GM12878 (cell line): ENCODE measurements around the gene COL20A1. TPM values are rescaled to one million over a fixed set of nuclear protein-coding genes. Genes with fewer than 3 reads are reported as not detected.

ENCODE experiments used
- ATAC-seq: fragments of 200-7000 bp; cut with Tn5 transposase; 3 replicates; pipeline ENCODE4 v1.9.1; 2020; ENCODE audit warnings: mild to moderate bottlenecking, moderate library complexity
- BruUV-seq: library from RNA; stranded (reverse); fragments of 400-500 nt; replicated peaks from 2 replicates; lab custom pipeline; 2021; lab: Mats Ljungman, UMichigan
- CTCF ChIA-PET: fragments of 300-600 bp; sonication (Branson Sonifier 250); formaldehyde crosslinking; extraction: SDS; loops from one replicate; lab custom pipeline; 2021; ENCODE audit warnings: inconsistent platforms; lab: Yijun Ruan, JAX
- POLR2A ChIA-PET: fragments of 350-600 bp; formaldehyde crosslinking; extraction: SDS; loops from one replicate; lab custom pipeline; 2021; ENCODE audit warnings: inconsistent platforms; lab: Charles Lee
- RAD21 ChIA-PET: fragments of 300-600 bp; sonication (Branson Sonifier 250); formaldehyde crosslinking; loops from one replicate; lab custom pipeline; 2023; ENCODE audit warnings: antibody characterized with exemption; ENCODE audit not compliant: unreplicated experiment; lab: Charles Lee
- SMC1A ChIA-PET: fragments of 300-600 bp; sonication (Branson Sonifier 250); formaldehyde crosslinking; loops from one replicate; lab custom pipeline; 2023; ENCODE audit not compliant: unreplicated experiment, uncharacterized antibody; lab: Charles Lee
- DNase-seq: peaks from one replicate; pipeline ENCODE4 v3.0.0-alpha.2; 2011; ENCODE audit warnings: low read depth, low spot score
- FAIRE-seq: peaks from 3 replicates; lab custom pipeline; 2011; peaks lifted over from hg19 to GRCh38; lab: Jason Lieb, UNC
- H2AFZ ChIP-seq: 2 replicates; pipeline ENCODE4 v1.6.0; 2011; ENCODE audit warnings: low read depth, low read length, control low read depth; ENCODE audit not compliant: control insufficient read depth
- H3K27ac ChIP-seq: 2 replicates; pipeline ENCODE4 v1.5.1; 2011; ENCODE audit warnings: control low read depth; ENCODE audit not compliant: control insufficient read depth, insufficient read depth
- H3K27me3 ChIP-seq, 2 experiments: replicated peaks in 1 of 2; 2 replicates each; pipeline versions ENCODE4 v1.6.0 to v1.6.1; 2011; ENCODE audit warnings: low read length in 1 of 2; ENCODE audit not compliant: control insufficient read depth in 2 of 2, insufficient read depth in 2 of 2
- H3K36me3 ChIP-seq, 2 experiments: 2 replicates each; pipeline ENCODE4 v1.5.1; 2011; ENCODE audit warnings: low read length in 1 of 2; ENCODE audit not compliant: control insufficient read depth in 2 of 2, insufficient read depth in 2 of 2
- H3K4me1 ChIP-seq: 2 replicates; pipeline ENCODE4 v1.6.1; 2011; ENCODE audit warnings: mild to moderate bottlenecking, low read length, moderate library complexity, mixed read lengths; ENCODE audit not compliant: control insufficient read depth, insufficient read depth
- H3K4me2 ChIP-seq: 2 replicates; pipeline ENCODE4 v1.6.0; 2011; ENCODE audit warnings: control low read depth; ENCODE audit not compliant: control insufficient read depth, insufficient read depth
- H3K4me3 ChIP-seq: fragments of 200-600 bp; sonication (generic); 2 replicates; pipeline ENCODE4 v1.5.1; 2016
- H3K79me2 ChIP-seq: 2 replicates; pipeline ENCODE4 v1.6.0; 2011; ENCODE audit warnings: low read length; ENCODE audit not compliant: control insufficient read depth, insufficient read depth
- H3K9ac ChIP-seq: 2 replicates; pipeline ENCODE4 v1.8.0; 2011; ENCODE audit warnings: low read length, control low read depth, mixed read lengths; ENCODE audit not compliant: control insufficient read depth, insufficient read depth
- H3K9me3 ChIP-seq: replicated peaks from 3 replicates; pipeline ENCODE4 v1.5.1; 2011; ENCODE audit warnings: mild to moderate bottlenecking, low read length; ENCODE audit not compliant: control insufficient read depth, insufficient read depth
- H4K20me1 ChIP-seq: 2 replicates; pipeline ENCODE4 v1.6.0; 2011; ENCODE audit not compliant: control insufficient read depth, insufficient read depth
- ESRRA ChIP-seq: IDR thresholded peaks from 2 replicates; pipeline ENCODE4 v1.6.1; 2012; ENCODE audit warnings: mild to moderate bottlenecking, low read length, improper control_type of control experiment
- KAT2A ChIP-seq: conservative IDR thresholded peaks from 2 replicates; pipeline ENCODE4 v1.6.1; 2011; ENCODE audit warnings: low read depth, low read length; ENCODE audit not compliant: control insufficient read depth
- KLF5 ChIP-seq: fragments of 450-650 bp; IDR thresholded peaks from 2 replicates; pipeline ENCODE4 v1.6.1; 2014; ENCODE audit warnings: mild to moderate bottlenecking; ENCODE audit not compliant: partially characterized antibody
- NFYA ChIP-seq: IDR thresholded peaks from 2 replicates; pipeline ENCODE4 v1.6.1; 2011; ENCODE audit warnings: low read depth, mild to moderate bottlenecking, low read length, improper control_type of control experiment, borderline replicate concordance
- PBX3 ChIP-seq: IDR thresholded peaks from 2 replicates; pipeline ENCODE4 v1.6.1; 2011; ENCODE audit warnings: mild to moderate bottlenecking, low read depth, low read length, moderate library complexity; ENCODE audit not compliant: insufficient replicate concordance
- RAD21 ChIP-seq: IDR thresholded peaks from 2 replicates; pipeline ENCODE4 v1.6.1; 2011; ENCODE audit warnings: mild to moderate bottlenecking, low read depth, low read length, moderate library complexity; ENCODE audit not compliant: insufficient read depth
- WGBS: methylation state at CpG from one replicate; pipeline ENCODE4 v1.1.6; 2016; ENCODE audit warnings: low lambda C conversion rate; ENCODE audit not compliant: insufficient replicate concordance, insufficient coverage; ENCODE audit errors: missing lambda C conversion rate; 5-methylcytosine and 5-hydroxymethylcytosine counted together
- in situ Hi-C: fragments of 300-500 bp; cut with MboI; formaldehyde crosslinking; loops from 9 replicates; pipeline ENCODE4 v1.14.3; 2018; ENCODE audit warnings: mixed read lengths
- intact Hi-C: fragments of 100-400 bp; cut with micrococcal nuclease; formaldehyde crosslinking; loops from one replicate; pipeline ENCODE4 v1.14.2; 2022; ENCODE audit not compliant: unreplicated experiment
- polyA plus RNA-seq, 11 experiments: library from polyadenylated mRNA; depleted of rRNA in 4 of 11; unstranded in 6 of 11; stranded (reverse) in 5 of 11; fragments of >200 nt; fragmentation: Nextera tagmentation in 4 of 11; fragmentation: Illumina TruSeq in 1 of 11; extraction: Ambion mirVana in 4 of 11; extraction: Trizol in 1 of 11; gene quantifications; 1 replicate in 1 of 11; 2 replicates in 10 of 11; pipeline versions ENCODE4 v1.2.1 to v1.2.3, GENCODE V29; 2011 to 2016; ENCODE audit warnings: inconsistent platforms in 2 of 11, missing spikeins in 2 of 11, low read depth in 1 of 11
- total RNA-seq, 4 experiments: library from RNA; depleted of rRNA in 3 of 4; stranded (reverse); fragments of >200 nt in 3 of 4; fragmentation: Illumina TruSeq in 1 of 4; extraction: Trizol in 1 of 4; gene quantifications; 2 replicates each; pipeline versions ENCODE4 v1.2.1 to v1.2.3, GENCODE V29; 2013 to 2021
- TF ChIP-seq, protein P1 (sequence below): fragments of 450-650 bp; IDR thresholded peaks from 2 replicates; pipeline ENCODE4 v1.6.1; 2017; ENCODE audit warnings: mild to moderate bottlenecking, moderate library complexity

The COL20A1 gene
- total and polyA plus RNA-seq, 10 of the 15 experiments (the other 5 are each of a cell fraction or from before 2014, with no cell fraction given), result not detected

- Histone ChIP-seq H3K79me2 (no peaks in the 10 kb centered on the region), H3K9ac (no peak overlapping the region), H3K4me1 (no peaks in the 10 kb centered on the region), H4K20me1 (no peaks in the 10 kb centered on the region), H3K4me2 (no peak overlapping the region), H3K9me3 (no peaks in the 10 kb centered on the region; the same call in 2 of the 3 replicates), H3K36me3 (no peaks in the 10 kb centered on the region), H3K27me3 (no peaks in the 10 kb centered on the region), H3K4me3 (no peak overlapping the region), H3K27ac (no peak overlapping the region), H2AFZ (no peak overlapping the region)
- ATAC-seq (no peak), FAIRE-seq (no peak), DNase-seq (no peak)
- BruUV-seq, result no TSS peak
- TF ChIP-seq ESRRA (no peak), KLF5 (no peak), RAD21 (no peak), PBX3 (no peak), NFYA (no peak), KAT2A (no peak)
- TF ChIP-seq, protein P1, sequence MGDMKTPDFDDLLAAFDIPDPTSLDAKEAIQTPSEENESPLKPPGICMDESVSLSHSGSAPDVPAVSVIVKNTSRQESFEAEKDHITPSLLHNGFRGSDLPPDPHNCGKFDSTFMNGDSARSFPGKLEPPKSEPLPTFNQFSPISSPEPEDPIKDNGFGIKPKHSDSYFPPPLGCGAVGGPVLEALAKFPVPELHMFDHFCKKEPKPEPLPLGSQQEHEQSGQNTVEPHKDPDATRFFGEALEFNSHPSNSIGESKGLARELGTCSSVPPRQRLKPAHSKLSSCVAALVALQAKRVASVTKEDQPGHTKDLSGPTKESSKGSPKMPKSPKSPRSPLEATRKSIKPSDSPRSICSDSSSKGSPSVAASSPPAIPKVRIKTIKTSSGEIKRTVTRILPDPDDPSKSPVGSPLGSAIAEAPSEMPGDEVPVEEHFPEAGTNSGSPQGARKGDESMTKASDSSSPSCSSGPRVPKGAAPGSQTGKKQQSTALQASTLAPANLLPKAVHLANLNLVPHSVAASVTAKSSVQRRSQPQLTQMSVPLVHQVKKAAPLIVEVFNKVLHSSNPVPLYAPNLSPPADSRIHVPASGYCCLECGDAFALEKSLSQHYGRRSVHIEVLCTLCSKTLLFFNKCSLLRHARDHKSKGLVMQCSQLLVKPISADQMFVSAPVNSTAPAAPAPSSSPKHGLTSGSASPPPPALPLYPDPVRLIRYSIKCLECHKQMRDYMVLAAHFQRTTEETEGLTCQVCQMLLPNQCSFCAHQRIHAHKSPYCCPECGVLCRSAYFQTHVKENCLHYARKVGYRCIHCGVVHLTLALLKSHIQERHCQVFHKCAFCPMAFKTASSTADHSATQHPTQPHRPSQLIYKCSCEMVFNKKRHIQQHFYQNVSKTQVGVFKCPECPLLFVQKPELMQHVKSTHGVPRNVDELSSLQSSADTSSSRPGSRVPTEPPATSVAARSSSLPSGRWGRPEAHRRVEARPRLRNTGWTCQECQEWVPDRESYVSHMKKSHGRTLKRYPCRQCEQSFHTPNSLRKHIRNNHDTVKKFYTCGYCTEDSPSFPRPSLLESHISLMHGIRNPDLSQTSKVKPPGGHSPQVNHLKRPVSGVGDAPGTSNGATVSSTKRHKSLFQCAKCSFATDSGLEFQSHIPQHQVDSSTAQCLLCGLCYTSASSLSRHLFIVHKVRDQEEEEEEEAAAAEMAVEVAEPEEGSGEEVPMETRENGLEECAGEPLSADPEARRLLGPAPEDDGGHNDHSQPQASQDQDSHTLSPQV, result no peak
- RAD21 ChIA-PET, result no interaction called here
- SMC1A ChIA-PET, result no interaction called here
- in situ Hi-C loops (no loop called here), intact Hi-C loops (no loop called here)
- CTCF ChIA-PET, result no interaction called here
- POLR2A ChIA-PET, result no interaction called here
- 90% methylated on average over 29 of the region's 33 CpGs for WGBS
Observed at GRCh38 chr20:63350196-63350595, 57.2 kb downstream of the COL20A1 start.
